Gastrocnemius medialis (tissue), 4 donors: ENCODE data around the gene TTC23. TPM values are rescaled to one million over a fixed set of nuclear protein-coding genes. Genes with fewer than 3 reads are reported as not detected.
"Not testable (repeated sequence)": the region's sequence is repeated elsewhere in the genome, so short reads cannot be mapped to it uniquely, and the experiment has no call there.

Experiments
- ATAC-seq, 2 donors: fragments of 150-250 bp; one replicate each; pipeline ENCODE4 v1.9.1; 2016
- DNase-seq, 2 donors: peaks; one replicate each; pipeline ENCODE4 v3.0.0-alpha.2; 2019
- H3K27ac ChIP-seq, 4 donors: fragments of 200-600 bp; sonication (generic); 1 replicate in 1 of 4; 2 replicates in 3 of 4; pipeline ENCODE4 v1.5.1; 2016 to 2018; ENCODE audit warnings: mild to moderate bottlenecking in 2 of 4, moderate library complexity in 1 of 4
- H3K27me3 ChIP-seq, 3 donors: fragments of 200-600 bp; sonication (generic) in 2 of 3; 1 replicate in 1 of 3; 2 replicates in 2 of 3; pipeline versions ENCODE4 v1.5.1 to v1.6.0; 2016 to 2019; ENCODE audit warnings: mild to moderate bottlenecking in 1 of 3, moderate library complexity in 1 of 3
- H3K36me3 ChIP-seq, 2 donors: fragments of 200-600 bp; sonication (generic) in 1 of 2; one replicate each; pipeline ENCODE4 v1.5.1; 2017 to 2018
- H3K4me1 ChIP-seq, 2 donors: fragments of 200-600 bp; sonication (generic) in 1 of 2; one replicate each; pipeline ENCODE4 v1.5.1; 2016 to 2017; ENCODE audit warnings: mild to moderate bottlenecking in 2 of 2
- H3K4me3 ChIP-seq, 4 donors: fragments of 200-600 bp; sonication (generic) in 3 of 4; 1 replicate in 1 of 4; 2 replicates in 3 of 4; pipeline ENCODE4 v1.5.1; 2016 to 2019; ENCODE audit warnings: mild to moderate bottlenecking in 2 of 4
- H3K9me3 ChIP-seq, 3 donors: fragments of 200-600 bp; sonication (generic) in 2 of 3; 1 replicate in 1 of 3; 2 replicates in 2 of 3; pipeline ENCODE4 v1.5.1; 2016 to 2019
- POLR2A ChIP-seq, 2 donors: fragments of 450-650 bp; IDR thresholded peaks; one replicate each; pipeline ENCODE4 v1.6.1; 2017; ENCODE audit warnings: antibody characterized with exemption in 2 of 2, mild to moderate bottlenecking in 2 of 2, moderate library complexity in 2 of 2
- in situ Hi-C, 4 donors: fragments of 200-750 bp; cut with MboI; loops; one replicate each; pipeline versions ENCODE4 v1.15.0 to v1.8.0; 2017; ENCODE audit warnings: low sequenced_read_pairs in 4 of 4
- intact Hi-C: fragments of 100-400 bp; cut with DNase I; formaldehyde crosslinking; loops from one replicate; pipeline ENCODE4 v1.15.1; 2023; ENCODE audit warnings: low total_unique reads
- total RNA-seq, 4 donors: library from RNA; depleted of rRNA; stranded (reverse); fragments of >200 nt; gene quantifications; one replicate each; pipeline versions ENCODE4 v1.1.0 to v1.2.3, GENCODE V29; 2016
- TF ChIP-seq, protein P1 (sequence below), 5 experiments: fragments of 450-650 bp in 3 of 5; fragments of 200-600 bp in 2 of 5; sonication (generic) in 2 of 5; IDR thresholded peaks in 4 of 5; conservative IDR thresholded peaks in 1 of 5; 1 replicate in 4 of 5; 2 replicates in 1 of 5; pipeline ENCODE4 v1.5.1; 2016 to 2019; ENCODE audit warnings: antibody characterized with exemption in 5 of 5, mild to moderate bottlenecking in 3 of 5, moderate library complexity in 3 of 5

Gene TTC23
- total RNA-seq, 4 donors from 2014 or later = 5.6 to 9.9 (median 7.7) TPM

DNA sequence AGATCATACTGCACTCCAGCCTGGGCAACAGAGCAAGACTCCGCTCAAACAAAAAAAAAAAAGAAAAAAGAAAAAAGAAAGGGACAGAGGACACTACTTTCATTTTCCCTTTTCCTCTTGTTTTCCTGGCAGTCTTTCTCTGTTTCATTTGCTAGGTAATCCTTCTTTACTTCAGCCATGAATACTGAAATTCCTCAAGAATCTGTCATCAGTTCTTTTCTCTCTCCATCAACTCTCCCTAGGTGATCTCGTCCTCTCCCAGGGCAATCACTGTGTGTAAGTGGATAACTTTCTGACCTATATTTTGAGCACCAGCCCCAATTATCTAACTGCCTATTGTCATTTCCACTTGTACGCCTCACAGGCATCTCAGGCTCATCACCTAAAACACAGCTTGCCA is 51.5 kb downstream of the TTC23 start:
- intact Hi-C loops = no loop called here
- Histone ChIP-seq H3K36me3 (peaks cover 0 to 19% of the 10 kb centered on the region in 2 donors), H3K4me1 (no peaks in the 10 kb centered on the region), H3K27ac (no peak overlapping the region), H3K27me3 (no peaks in the 10 kb centered on the region), H3K9me3 (no peaks in the 10 kb centered on the region), H3K4me3 (no peak overlapping the region)
- in situ Hi-C loops = no loop called here
- no peak for ATAC-seq
- DNase-seq = no peak
- TF ChIP-seq POLR2A (IDR thresholded peaks at IDR 0.05) = no peak
- TF ChIP-seq, protein P1, sequence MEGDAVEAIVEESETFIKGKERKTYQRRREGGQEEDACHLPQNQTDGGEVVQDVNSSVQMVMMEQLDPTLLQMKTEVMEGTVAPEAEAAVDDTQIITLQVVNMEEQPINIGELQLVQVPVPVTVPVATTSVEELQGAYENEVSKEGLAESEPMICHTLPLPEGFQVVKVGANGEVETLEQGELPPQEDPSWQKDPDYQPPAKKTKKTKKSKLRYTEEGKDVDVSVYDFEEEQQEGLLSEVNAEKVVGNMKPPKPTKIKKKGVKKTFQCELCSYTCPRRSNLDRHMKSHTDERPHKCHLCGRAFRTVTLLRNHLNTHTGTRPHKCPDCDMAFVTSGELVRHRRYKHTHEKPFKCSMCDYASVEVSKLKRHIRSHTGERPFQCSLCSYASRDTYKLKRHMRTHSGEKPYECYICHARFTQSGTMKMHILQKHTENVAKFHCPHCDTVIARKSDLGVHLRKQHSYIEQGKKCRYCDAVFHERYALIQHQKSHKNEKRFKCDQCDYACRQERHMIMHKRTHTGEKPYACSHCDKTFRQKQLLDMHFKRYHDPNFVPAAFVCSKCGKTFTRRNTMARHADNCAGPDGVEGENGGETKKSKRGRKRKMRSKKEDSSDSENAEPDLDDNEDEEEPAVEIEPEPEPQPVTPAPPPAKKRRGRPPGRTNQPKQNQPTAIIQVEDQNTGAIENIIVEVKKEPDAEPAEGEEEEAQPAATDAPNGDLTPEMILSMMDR (IDR thresholded peaks at IDR 0.05 in 4 of 5, conservative IDR thresholded peaks at IDR 0.05 in 1 of 5) = no peak

- not testable (repeated sequence) for ATAC-seq
These were observed 57.2 kb downstream of the TTC23 start for GRCh38 chr15:99192181-99192580.

GRCh38 chr15:99187936-99188335 is 61.4 kb downstream of the TTC23 start:
- ATAC-seq (no peak), DNase-seq (no peak)
- TF ChIP-seq, protein P1 (IDR thresholded peaks at IDR 0.05 in 4 of 5, conservative IDR thresholded peaks at IDR 0.05 in 1 of 5) = no peak
- TF ChIP-seq POLR2A (IDR thresholded peaks at IDR 0.05) = no peak
- H3K4me3 ChIP-seq = no peak overlapping the region
- in situ Hi-C loops = no loop called here
- no peak overlapping the region for H3K27ac ChIP-seq
- H3K36me3 ChIP-seq = no peaks in the 10 kb centered on the region
- peaks cover under 1 to 2% of the 10 kb centered on the region in 2 donors for H3K4me1 ChIP-seq
- intact Hi-C loops = no loop called here
- H3K9me3 ChIP-seq = no peaks in the 10 kb centered on the region
- no peaks in the 10 kb centered on the region for H3K27me3 ChIP-seq

More at GRCh38 chr15:99192181-99192580, 57.2 kb downstream of the TTC23 start:
- DNase-seq, intact Hi-C loops, H3K27me3 ChIP-seq, H3K27ac ChIP-seq, H3K9me3 ChIP-seq, H3K4me3 ChIP-seq, H3K4me1 ChIP-seq, in situ Hi-C loops, H3K36me3 ChIP-seq: not testable (repeated sequence)

DNA sequence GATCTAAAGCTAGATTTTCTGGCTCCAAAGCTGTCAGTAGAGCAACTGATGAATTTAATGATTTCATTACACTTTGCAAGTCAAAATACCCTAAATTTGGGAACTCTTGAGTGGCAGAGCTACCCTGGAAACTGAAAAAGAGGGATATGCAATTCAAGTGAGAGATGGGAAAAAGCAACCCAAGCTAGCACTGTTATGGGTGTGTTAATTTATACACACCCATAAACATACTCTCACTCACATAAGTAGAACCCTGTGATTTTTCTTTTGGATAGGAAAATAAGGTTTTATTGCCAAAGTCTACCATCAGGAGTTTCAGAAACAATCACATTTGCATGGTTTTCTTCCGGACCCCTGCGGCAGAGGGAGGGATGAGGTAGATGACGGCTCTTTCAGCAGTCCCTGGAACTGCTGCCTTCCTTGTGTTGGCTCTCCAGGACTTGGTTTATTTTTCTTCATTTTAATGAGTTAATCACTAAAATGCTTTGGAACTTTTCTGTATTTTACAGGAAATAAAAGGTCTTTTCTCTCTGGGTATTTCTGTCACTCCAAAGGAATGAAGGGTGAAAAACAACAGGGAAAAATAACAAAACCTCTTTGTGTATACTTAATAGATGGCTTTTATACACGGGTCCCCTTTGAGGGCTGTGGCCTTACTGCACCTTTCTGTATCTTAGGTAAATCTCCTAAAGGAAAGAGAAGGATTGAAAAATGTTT is 63.8 kb downstream of the TTC23 start:
- no peak overlapping the region for H3K27ac ChIP-seq
- intact Hi-C loops (no loop called here), in situ Hi-C loops (no loop called here)
- H3K4me1 ChIP-seq = peaks cover 21 to 25% of the 10 kb centered on the region in 2 donors
- H3K9me3 ChIP-seq = no peaks in the 10 kb centered on the region
- H3K4me3 ChIP-seq = no peak overlapping the region
- H3K27me3 ChIP-seq = no peaks in the 10 kb centered on the region
- TF ChIP-seq, protein P1 (IDR thresholded peaks at IDR 0.05 in 4 of 5, conservative IDR thresholded peaks at IDR 0.05 in 1 of 5) = no peak
- TF ChIP-seq POLR2A (IDR thresholded peaks at IDR 0.05) = no peak
- no peaks in the 10 kb centered on the region for H3K36me3 ChIP-seq
- DNase-seq (no peak), ATAC-seq (no peak)

GRCh38 chr15:99182791-99183190 is 66.6 kb downstream of the TTC23 start:
- Histone ChIP-seq H3K4me3 (no peak overlapping the region), H3K27ac (peak overlapping the region; percentile 82 to 90 (median 86)), H3K27me3 (no peaks in the 10 kb centered on the region), H3K4me1 (peaks cover 35 to 38% of the 10 kb centered on the region in 2 donors), H3K36me3 (no peaks in the 10 kb centered on the region), H3K9me3 (no peaks in the 10 kb centered on the region)
- in situ Hi-C loops = no loop called here
- TF ChIP-seq, protein P1 (IDR thresholded peaks at IDR 0.05 in 4 of 5, conservative IDR thresholded peaks at IDR 0.05 in 1 of 5) = no peak
- TF ChIP-seq POLR2A (IDR thresholded peaks at IDR 0.05) = no peak
- no peak for DNase-seq
- ATAC-seq = no peak
- intact Hi-C loops = no loop called here
